Tibial nerve (tissue), 3 donors: ENCODE results near the gene CTNNA2.

Source experiments
- CTCF ChIP-seq, 5 experiments: fragments of 200-600 bp in 3 of 5; fragments of 450-650 bp in 2 of 5; sonication (generic) in 3 of 5; IDR thresholded peaks; one replicate each; pipeline ENCODE4 v1.5.1; 2016 to 2019; ENCODE audit warnings: antibody characterized with exemption in 5 of 5, mild to moderate bottlenecking in 3 of 5, moderate library complexity in 2 of 5
- POLR2A ChIP-seq, 2 donors: fragments of 450-650 bp; IDR thresholded peaks; one replicate each; pipeline ENCODE4 v1.6.1; 2017; ENCODE audit warnings: antibody characterized with exemption in 2 of 2, mild to moderate bottlenecking in 2 of 2, moderate library complexity in 2 of 2

- no peak for TF ChIP-seq CTCF (IDR thresholded peaks at IDR 0.05)
- no peak for TF ChIP-seq POLR2A (IDR thresholded peaks at IDR 0.05)
These were observed 768.2 kb downstream of the CTNNA2 start for GRCh38 chr2:80281049-80281448.
